H1 (cell line): ENCODE data around the gene ID2. TPM values are rescaled to one million over a fixed set of nuclear protein-coding genes. Genes with fewer than 3 reads are reported as not detected.

ENCODE experiments used
- CTCF ChIA-PET: fragments of 300-600 bp; sonication (Branson Sonifier 250); formaldehyde crosslinking; loops from one replicate; lab custom pipeline; 2021; ENCODE audit not compliant: partially characterized antibody; lab: Charles Lee
- POLR2A ChIA-PET: fragments of 300-600 bp; sonication (Branson Sonifier 250); formaldehyde crosslinking; loops from one replicate; lab custom pipeline; 2021; ENCODE audit warnings: inconsistent platforms; ENCODE audit not compliant: partially characterized antibody; lab: Charles Lee
- DNase-seq, 2 experiments: peaks; one replicate each; pipeline versions ENCODE4 v3.0.0 to v3.0.0-alpha.2; 2010 to 2022; ENCODE audit warnings: low spot score in 2 of 2, low read depth in 1 of 2, mixed read lengths in 1 of 2
- FAIRE-seq: peaks from 2 replicates; lab custom pipeline; 2011; peaks lifted over from hg19 to GRCh38; lab: Jason Lieb, UNC
- H2AFZ ChIP-seq: 2 replicates; pipeline ENCODE4 v1.8.1; 2012; ENCODE audit warnings: low read length, inconsistent platforms
- H2AK5ac ChIP-seq: 2 replicates; pipeline ENCODE4 v1.6.1; 2013; ENCODE audit warnings: low read depth, low read length
- H2BK120ac ChIP-seq: replicated peaks from 2 replicates; pipeline ENCODE3; 2013; ENCODE audit warnings: low read depth, low read length, inconsistent platforms
- H2BK12ac ChIP-seq: 2 replicates; pipeline ENCODE4 v1.6.1; 2013; ENCODE audit warnings: low read depth, low read length
- H2BK15ac ChIP-seq: 2 replicates; pipeline ENCODE4 v1.6.1; 2013; ENCODE audit warnings: low read length
- H2BK20ac ChIP-seq: 2 replicates; pipeline ENCODE4 v1.6.1; 2013; ENCODE audit warnings: low read length
- H2BK5ac ChIP-seq: 2 replicates; pipeline ENCODE4 v1.6.1; 2013; ENCODE audit warnings: low read depth, low read length
- H3K14ac ChIP-seq: 2 replicates; pipeline ENCODE4 v1.6.1; 2013; ENCODE audit warnings: inconsistent platforms; ENCODE audit not compliant: insufficient read length
- H3K18ac ChIP-seq: 2 replicates; pipeline ENCODE4 v1.6.1; 2013; ENCODE audit warnings: low read length; ENCODE audit errors: extremely low read depth
- H3K23ac ChIP-seq: 2 replicates; pipeline ENCODE4 v1.6.1; 2013; ENCODE audit warnings: inconsistent platforms; ENCODE audit not compliant: insufficient read length
- H3K23me2 ChIP-seq: 2 replicates; pipeline ENCODE4 v1.6.1; 2013; ENCODE audit warnings: low read depth, low read length
- H3K27ac ChIP-seq: 2 replicates; pipeline ENCODE4 v1.6.1; 2011; ENCODE audit warnings: low read depth, low read length, inconsistent platforms
- H3K27me3 ChIP-seq, 4 experiments: replicated peaks in 1 of 4; 1 replicate in 1 of 4; 2 replicates in 3 of 4; pipeline versions ENCODE4 v1.6.1 to v1.8.1; 2011 to 2013; ENCODE audit warnings: low read length in 3 of 4, mild to moderate bottlenecking in 3 of 4, inconsistent platforms in 2 of 4, mixed read lengths in 2 of 4, moderate library complexity in 1 of 4; ENCODE audit not compliant: control insufficient read depth in 3 of 4, insufficient read depth in 3 of 4; ENCODE audit errors: extremely low read depth in 1 of 4
- H3K36me3 ChIP-seq, 4 experiments: 2 replicates each; pipeline versions ENCODE4 v1.6.1 to v1.8.1; 2011 to 2013; ENCODE audit warnings: mild to moderate bottlenecking in 4 of 4, low read length in 3 of 4, moderate library complexity in 2 of 4, control low read depth in 1 of 4, inconsistent platforms in 1 of 4; ENCODE audit not compliant: insufficient read depth in 4 of 4, control insufficient read depth in 2 of 4
- H3K4ac ChIP-seq: replicated peaks from 2 replicates; pipeline ENCODE3; 2013; ENCODE audit warnings: low read length, low read depth, mixed read lengths, inconsistent platforms; ENCODE audit not compliant: insufficient read length
- H3K4me1 ChIP-seq, 4 experiments: replicated peaks in 1 of 4; 1 replicate in 1 of 4; 2 replicates in 3 of 4; pipeline versions ENCODE4 v1.6.1 to v1.8.1; 2011 to 2013; ENCODE audit warnings: low read length in 3 of 4, inconsistent platforms in 2 of 4, mixed read lengths in 1 of 4; ENCODE audit not compliant: insufficient read depth in 4 of 4, control insufficient read depth in 3 of 4
- H3K4me2 ChIP-seq, 2 experiments: 2 replicates each; pipeline versions ENCODE4 v1.6.1 to v1.8.1; 2011 to 2013; ENCODE audit warnings: low read depth in 2 of 2, low read length in 2 of 2, control low read depth in 1 of 2, inconsistent platforms in 1 of 2, mild to moderate bottlenecking in 1 of 2; ENCODE audit not compliant: insufficient read depth in 1 of 2
- H3K4me3 ChIP-seq, 4 experiments: fragments of 200-600, 300-600 bp in 1 of 4; sonication (generic), shearing (Covaris generic), sonication (Bioruptor Twin) in 1 of 4; 2 replicates each; pipeline versions ENCODE4 v1.5.1 to v1.8.1; 2011 to 2016; ENCODE audit warnings: low read length in 4 of 4, low read depth in 3 of 4, control low read depth in 2 of 4, inconsistent platforms in 2 of 4, mild to moderate bottlenecking in 2 of 4, mixed read lengths in 1 of 4, moderate library complexity in 1 of 4; ENCODE audit not compliant: insufficient read depth in 2 of 4; ENCODE audit errors: extremely low read depth in 1 of 4
- H3K56ac ChIP-seq: replicated peaks from 2 replicates; pipeline ENCODE3; 2013; ENCODE audit warnings: low read depth, mild to moderate bottlenecking, mixed read lengths, low read length, inconsistent platforms; ENCODE audit not compliant: insufficient read length
- H3K79me1 ChIP-seq: 2 replicates; pipeline ENCODE4 v1.6.1; 2013; ENCODE audit warnings: low read depth, low read length, control low read depth
- H3K79me2 ChIP-seq, 2 experiments: 2 replicates each; pipeline versions ENCODE4 v1.6.1 to v1.8.1; 2012 to 2013; ENCODE audit warnings: low read length in 2 of 2, mild to moderate bottlenecking in 2 of 2, inconsistent platforms in 1 of 2; ENCODE audit not compliant: insufficient read depth in 2 of 2, control insufficient read depth in 1 of 2
- H3K9ac ChIP-seq, 4 experiments: replicated peaks in 1 of 4; 1 replicate in 1 of 4; 2 replicates in 3 of 4; pipeline versions ENCODE4 v1.6.1 to v1.8.1; 2011 to 2013; ENCODE audit warnings: low read depth in 3 of 4, low read length in 3 of 4, control low read depth in 2 of 4, mild to moderate bottlenecking in 2 of 4, moderate library complexity in 2 of 4, inconsistent platforms in 1 of 4; ENCODE audit errors: extremely low read depth in 1 of 4
- H3K9me3 ChIP-seq, 2 experiments: 2 replicates each; pipeline versions ENCODE4 v1.6.1 to v1.8.1; 2012 to 2013; ENCODE audit warnings: mild to moderate bottlenecking in 2 of 2, moderate library complexity in 2 of 2, control low read depth in 1 of 2, inconsistent platforms in 1 of 2, low read depth in 1 of 2, low read length in 1 of 2, mixed read lengths in 1 of 2; ENCODE audit not compliant: insufficient read depth in 2 of 2
- H4K20me1 ChIP-seq, 2 experiments: replicated peaks in 1 of 2; 2 replicates each; pipeline versions ENCODE3 to v1.8.1; 2011 to 2013; ENCODE audit warnings: inconsistent platforms in 2 of 2, low read length in 2 of 2, mild to moderate bottlenecking in 1 of 2; ENCODE audit not compliant: insufficient read depth in 2 of 2, control insufficient read depth in 1 of 2
- H4K5ac ChIP-seq: 2 replicates; pipeline ENCODE4 v1.6.1; 2013; ENCODE audit warnings: low read length, low read depth, mixed read lengths, inconsistent platforms; ENCODE audit not compliant: insufficient read length
- H4K8ac ChIP-seq: 2 replicates; pipeline ENCODE4 v1.8.0; 2013; ENCODE audit warnings: mild to moderate bottlenecking, moderate library complexity, low read length, inconsistent platforms; ENCODE audit not compliant: insufficient read depth; ENCODE audit errors: extremely low read depth
- H4K91ac ChIP-seq: replicated peaks from 2 replicates; pipeline ENCODE3; 2013; ENCODE audit warnings: low read length, mixed read lengths, inconsistent platforms; ENCODE audit not compliant: insufficient read length
- CEBPB ChIP-seq: IDR thresholded peaks from 2 replicates; pipeline ENCODE4 v1.6.1; 2012; ENCODE audit warnings: low read depth, low read length
- NRF1 ChIP-seq: IDR thresholded peaks from 2 replicates; pipeline ENCODE4 v1.6.1; 2011; ENCODE audit warnings: mild to moderate bottlenecking, low read depth, low read length, improper control_type of control experiment
- WGBS, 2 experiments: shearing (Covaris generic) in 1 of 2; methylation state at CpG; one replicate each; pipeline versions ENCODE4 v1.1.6 to v1.1.7; 2013 to 2015; ENCODE audit warnings: low lambda C conversion rate in 2 of 2, mixed read lengths in 2 of 2, inconsistent platforms in 1 of 2, low coverage in 1 of 2, missing lambda C conversion rate in 1 of 2; ENCODE audit not compliant: insufficient replicate concordance in 2 of 2, insufficient coverage in 1 of 2, insufficient read length in 1 of 2; ENCODE audit errors: extremely low coverage in 1 of 2, missing lambda C conversion rate in 1 of 2; 5-methylcytosine and 5-hydroxymethylcytosine counted together
- polyA plus RNA-seq, 7 experiments: library from polyadenylated mRNA; depleted of rRNA in 3 of 7; stranded (reverse) in 5 of 7; unstranded in 2 of 7; fragments of >200 nt in 5 of 7; fragments of 200-250 nt in 2 of 7; gene quantifications; 1 replicate in 5 of 7; 2 replicates in 1 of 7; 4 replicates in 1 of 7; pipeline versions ENCODE4 v1.2.1 to v1.2.3, GENCODE V29; 2011 to 2013; ENCODE audit warnings: missing spikeins in 2 of 7, mixed read lengths in 2 of 7
- total RNA-seq: library from RNA; stranded (reverse); fragmentation: NEBNext Ultra II Directional; extraction: Animal tissue kit (Norgen Biotek cat#: 25700); gene quantifications from 2 replicates; pipeline ENCODE4 v1.2.1, GENCODE V29; 2021

ID2 gene
- total and polyA plus RNA-seq, 2 of the 8 experiments (the other 6 are each of a cell fraction or from before 2014, with no cell fraction given): 36.7 to 214 TPM

- H3K4me3 ChIP-seq: no peak overlapping the region
- H4K8ac ChIP-seq: no peak overlapping the region
- H2BK5ac ChIP-seq: no peak overlapping the region
- 83% methylated on average over 5 of the region's 5 CpGs; no CpG with 5 or more reads in 1 of the 2 experiments for WGBS, 2 experiments
- no peak overlapping the region for H4K5ac ChIP-seq
- H3K4ac ChIP-seq: no peak overlapping the region
- no peaks in the 10 kb centered on the region for H3K79me1 ChIP-seq
- no peak overlapping the region for H3K56ac ChIP-seq
- H3K14ac ChIP-seq: no peak overlapping the region
- TF ChIP-seq NRF1 (no peak), CEBPB (peak; percentile 44; the same call in 1 of the 2 replicates)
- TF ChIP-seq, all 59 proteins: peak for 1
- no peak overlapping the region for H3K23ac ChIP-seq
- no peak overlapping the region for H2BK120ac ChIP-seq
- no peaks in the 10 kb centered on the region for H3K36me3 ChIP-seq
- DNase-seq: no peak
- H2BK20ac ChIP-seq: no peak overlapping the region
- no peaks in the 10 kb centered on the region for H3K27me3 ChIP-seq
- H3K9ac ChIP-seq: no peak overlapping the region
- H3K4me1 ChIP-seq: no peaks in the 10 kb centered on the region
- H3K27ac ChIP-seq: no peak overlapping the region
- no peak overlapping the region for H3K4me2 ChIP-seq
- H3K79me2 ChIP-seq: no peaks in the 10 kb centered on the region
- no peaks in the 10 kb centered on the region for H4K20me1 ChIP-seq
- no peak for FAIRE-seq
- no peaks in the 10 kb centered on the region for H3K9me3 ChIP-seq
- H2AFZ ChIP-seq: no peak overlapping the region
- CTCF ChIA-PET: interaction anchor here (0.7 to 1.0 kb wide), 2 partner anchors 41 to 45 kb away, joined by 3 read pairs; no protein-coding TSS in a partner anchor
- H2BK12ac ChIP-seq: no peak overlapping the region
- no peak overlapping the region for H3K18ac ChIP-seq
- no peak overlapping the region for H2BK15ac ChIP-seq
- POLR2A ChIA-PET: no interaction called here
- peaks cover under 1% of the 10 kb centered on the region; the same call in 1 of the 2 replicates for H3K23me2 ChIP-seq
- no peak overlapping the region for H4K91ac ChIP-seq
- H2AK5ac ChIP-seq: no peak overlapping the region
Observed at GRCh38 chr2:8714971-8715370, 33.1 kb downstream of the ID2 start.
